Lung (tissue), 12 donors: ENCODE data around the gene MRC2. TPM values are rescaled to one million over a fixed set of nuclear protein-coding genes. Genes with fewer than 3 reads are reported as not detected.

ENCODE experiments used
- ATAC-seq: fragments of 200-7000 bp; cut with Tn5 transposase; one replicate; pipeline ENCODE4 v1.9.1; 2020; ENCODE audit warnings: moderate number of reproducible peaks; ENCODE audit not compliant: insufficient read depth, low FRiP score
- DNase-seq, 3 donors: peaks; one replicate each; pipeline ENCODE4 v3.0.0-alpha.2; 2013 to 2017
- H3K27ac ChIP-seq, 2 donors: one replicate each; pipeline ENCODE4 v1.5.1; 2013; ENCODE audit warnings: mild to moderate bottlenecking in 2 of 2, moderate library complexity in 2 of 2, control low read depth in 1 of 2, inconsistent platforms in 1 of 2, low read depth in 1 of 2, low read length in 1 of 2
- H3K27me3 ChIP-seq, 3 donors: one replicate each; pipeline ENCODE4 v1.5.1; 2013; ENCODE audit warnings: low read length in 2 of 3; ENCODE audit not compliant: control insufficient read depth in 3 of 3, insufficient read depth in 3 of 3
- H3K36me3 ChIP-seq, 4 donors: one replicate each; pipeline ENCODE4 v1.5.1; 2013; ENCODE audit warnings: low read length in 4 of 4, mild to moderate bottlenecking in 1 of 4, moderate library complexity in 1 of 4; ENCODE audit not compliant: control insufficient read depth in 4 of 4, insufficient read depth in 4 of 4
- H3K4me1 ChIP-seq, 5 donors: one replicate each; pipeline ENCODE4 v1.5.1; 2013; ENCODE audit warnings: low read length in 5 of 5, mild to moderate bottlenecking in 2 of 5, moderate library complexity in 1 of 5; ENCODE audit not compliant: control insufficient read depth in 5 of 5, insufficient read depth in 5 of 5
- H3K4me3 ChIP-seq: one replicate; pipeline ENCODE4 v1.5.1; 2013; ENCODE audit warnings: mild to moderate bottlenecking, control low read depth, moderate library complexity
- H3K9ac ChIP-seq, 2 donors: one replicate each; pipeline ENCODE4 v1.5.1; 2013; ENCODE audit warnings: low read length in 2 of 2, control low read depth in 1 of 2; ENCODE audit not compliant: insufficient read depth in 1 of 2
- H3K9me3 ChIP-seq, 4 donors: one replicate each; pipeline ENCODE4 v1.5.1; 2013; ENCODE audit warnings: low read length in 3 of 4, mild to moderate bottlenecking in 1 of 4, moderate library complexity in 1 of 4; ENCODE audit not compliant: control insufficient read depth in 4 of 4, insufficient read depth in 3 of 4
- CTCF ChIP-seq: IDR thresholded peaks from 2 replicates; pipeline ENCODE4 v1.5.1; 2012; ENCODE audit warnings: mild to moderate bottlenecking; ENCODE audit errors: control extremely low read depth, extremely low read depth
- WGBS, 2 donors: extraction: QIAGEN DNeasy Blood & Tissue Kit; methylation state at CpG; one replicate each; pipeline ENCODE4 v1.1.7; 2013; 5-methylcytosine and 5-hydroxymethylcytosine counted together
- polyA plus RNA-seq, 2 donors: library from polyadenylated mRNA; stranded (reverse); fragments of 200-250 nt; gene quantifications; one replicate each; pipeline ENCODE4 v1.2.1, GENCODE V29; 2013
- total RNA-seq, 2 donors: library from RNA; depleted of rRNA in 1 of 2; stranded (reverse); fragments of >200 nt in 1 of 2; gene quantifications; one replicate each; pipeline ENCODE4 v1.2.1, GENCODE V29; 2014 to 2021
- donor health status: control.
- donor health status: control.
- donor health status: Bipolar disorder and iron deficiency.
- donor health status: healthy.
- donor health status: DM: yes; HTN: yes; CAD: no.

Gene MRC2
- total and polyA plus RNA-seq, 4 donors, result 15.9 to 82.3 (median 68.5) TPM

GRCh38 chr17:62637809-62638208, 10.3 kb downstream of the MRC2 start:
- Histone ChIP-seq H3K27ac (no peak overlapping the region), H3K4me1 (peaks cover 0 to 20% (median 0%) of the 10 kb centered on the region in 5 donors), H3K9ac (no peak overlapping the region), H3K36me3 (peaks cover 0 to 3% (median 0%) of the 10 kb centered on the region in 4 donors), H3K9me3 (no peaks in the 10 kb centered on the region), H3K27me3 (no peaks in the 10 kb centered on the region), H3K4me3 (no peak overlapping the region)
- WGBS, 2 donors, result 71 to 79% methylated on average over 9 of the region's 9 CpGs
- ATAC-seq, result no peak
- DNase-seq, result no peak
- no peak for TF ChIP-seq CTCF

GRCh38 chr17:62641153-62641552, 13.7 kb downstream of the MRC2 start:
- Histone ChIP-seq H3K9ac (no peak overlapping the region), H3K9me3 (no peaks in the 10 kb centered on the region), H3K4me3 (no peak overlapping the region), H3K4me1 (peaks cover 0 to 21% (median 7%) of the 10 kb centered on the region in 5 donors), H3K27me3 (no peaks in the 10 kb centered on the region), H3K36me3 (no peaks in the 10 kb centered on the region), H3K27ac (no peak overlapping the region)
- ATAC-seq (no peak), DNase-seq (no peak)
- 62 to 75% methylated on average over 10 of the region's 10 CpGs for WGBS, 2 donors
- TF ChIP-seq CTCF, result no peak

GRCh38 chr17:62641951-62642350, 14.5 kb downstream of the MRC2 start:
- peaks cover 0 to 21% (median 7%) of the 10 kb centered on the region in 5 donors for H3K4me1 ChIP-seq
- no peaks in the 10 kb centered on the region for H3K27me3 ChIP-seq
- no peak for ATAC-seq
- peaks cover 0 to 4% (median 0%) of the 10 kb centered on the region in 4 donors for H3K36me3 ChIP-seq
- no peak overlapping the region for H3K27ac ChIP-seq
- H3K9ac ChIP-seq, result no peak overlapping the region
- DNase-seq, result peak in 2 of 3 donors; percentile 85 to 87
- 72 to 75% methylated on average over 6 of the region's 6 CpGs for WGBS, 2 donors
- no peaks in the 10 kb centered on the region for H3K9me3 ChIP-seq
- TF ChIP-seq CTCF, result no peak
- no peak overlapping the region for H3K4me3 ChIP-seq

- TF ChIP-seq CTCF, result no peak
- Histone ChIP-seq H3K4me1 (peaks cover 0 to 25% (median 9%) of the 10 kb centered on the region in 5 donors), H3K36me3 (peaks cover 0 to 6% (median 0%) of the 10 kb centered on the region in 4 donors), H3K9me3 (no peaks in the 10 kb centered on the region), H3K27ac (no peak overlapping the region), H3K4me3 (no peak overlapping the region), H3K9ac (no peak overlapping the region), H3K27me3 (no peaks in the 10 kb centered on the region)
- DNase-seq (no peak), ATAC-seq (no peak)
- WGBS, 2 donors, result 73 to 84% methylated on average over 6 of the region's 6 CpGs
Observed at GRCh38 chr17:62643496-62643895, 16.0 kb downstream of the MRC2 start.
